Stimulated activated naive CD8-positive, alpha-beta T cell treated with anti-CD3 and anti-CD28 coated beads, Interleukin-15, amount 100 ng/mL, for 72 hours (primary cell): ENCODE measurements around the gene MOGAT2.
A peak's percentile ranks its signal among the peaks of the same experiment; 100 is the strongest.
"Not testable (repeated sequence)": the region's sequence is repeated elsewhere in the genome, so short reads cannot be mapped to it uniquely, and the experiment has no call there.

ENCODE experiments used
- ATAC-seq: fragments of 150-1000 bp; cut with Tn5 transposase; 2 replicates; pipeline ENCODE4 v1.10.0; 2021; ENCODE audit warnings: mild to moderate bottlenecking, moderate library complexity
- DNase-seq, 2 donors: peaks; one replicate each; pipeline ENCODE4 v3.0.0; 2021 to 2022
- H3K27ac Mint-ChIP-seq, 2 donors: one replicate each; pipeline ENCODE4 v1.8.0; 2022; ENCODE audit warnings: mild to moderate bottlenecking in 2 of 2, mixed read lengths in 2 of 2, moderate library complexity in 2 of 2
- H3K27me3 Mint-ChIP-seq: one replicate; pipeline ENCODE4 v1.8.0; 2022; ENCODE audit warnings: mixed read lengths
- H3K4me1 Mint-ChIP-seq: one replicate; pipeline ENCODE4 v1.8.0; 2022; ENCODE audit warnings: mild to moderate bottlenecking, mixed read lengths
- H3K4me3 Mint-ChIP-seq, 2 donors: one replicate each; pipeline ENCODE4 v1.8.0; 2022; ENCODE audit warnings: mild to moderate bottlenecking in 2 of 2, mixed read lengths in 2 of 2, moderate library complexity in 1 of 2
- H3K9me3 Mint-ChIP-seq, 2 donors: one replicate each; pipeline ENCODE4 v1.8.0; 2022; ENCODE audit warnings: mixed read lengths in 2 of 2

Gene MOGAT2

DNA sequence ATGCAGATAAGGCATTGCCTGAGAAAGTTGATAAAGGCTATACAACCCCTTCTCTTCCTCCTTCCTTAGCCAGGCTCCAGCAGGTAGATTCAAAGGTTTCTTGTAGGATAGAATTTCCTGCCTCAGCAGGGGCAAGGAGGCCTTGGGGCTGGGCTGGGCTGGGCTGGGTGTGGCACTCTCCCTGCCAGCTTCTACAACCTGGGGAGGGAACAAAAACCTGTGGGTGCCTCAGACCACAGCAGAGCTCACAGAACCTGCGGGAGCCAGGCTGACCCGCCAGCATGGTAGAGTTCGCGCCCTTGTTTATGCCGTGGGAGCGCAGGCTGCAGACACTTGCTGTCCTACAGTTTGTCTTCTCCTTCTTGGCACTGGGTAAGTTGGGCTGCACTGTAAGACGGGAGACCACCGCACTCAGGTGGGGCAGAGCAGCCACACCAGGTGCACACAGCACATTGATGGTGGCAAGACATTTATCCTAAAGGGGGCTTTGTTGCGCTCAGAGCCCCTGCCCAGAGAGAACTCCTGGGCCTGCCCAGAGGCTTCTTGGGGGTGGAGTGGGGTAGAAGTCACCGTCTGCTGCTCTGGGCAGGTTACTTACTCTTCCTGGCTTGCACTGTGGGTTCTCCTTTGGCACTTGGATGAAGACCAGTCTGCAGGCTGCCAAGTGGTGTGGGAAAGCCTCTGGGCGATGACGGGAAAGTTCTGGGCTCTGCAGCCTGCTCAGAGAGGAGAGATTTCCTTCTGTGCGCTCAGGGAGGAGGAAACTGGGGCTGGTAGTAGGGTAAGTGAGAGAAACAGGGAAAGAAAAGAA lies at the start of gene MOGAT2:
MOGAT2 (plus strand) TSS at position 231 of the 811 bp plus-strand sequence; CDS start at position 282, 51 bp downstream.
- Mint-ChIP-seq H3K27ac (peak within 1 kb of the TSS in 1 of 2 donors; percentile 48), H3K4me1 (no peaks in the 10 kb centered on the region), H3K4me3 (no peak within 1 kb of the TSS), H3K9me3 (no peaks in the 10 kb centered on the region), H3K27me3 (no peaks in the 10 kb centered on the region)
- DNase-seq (no peak), ATAC-seq (no peak)

DNA sequence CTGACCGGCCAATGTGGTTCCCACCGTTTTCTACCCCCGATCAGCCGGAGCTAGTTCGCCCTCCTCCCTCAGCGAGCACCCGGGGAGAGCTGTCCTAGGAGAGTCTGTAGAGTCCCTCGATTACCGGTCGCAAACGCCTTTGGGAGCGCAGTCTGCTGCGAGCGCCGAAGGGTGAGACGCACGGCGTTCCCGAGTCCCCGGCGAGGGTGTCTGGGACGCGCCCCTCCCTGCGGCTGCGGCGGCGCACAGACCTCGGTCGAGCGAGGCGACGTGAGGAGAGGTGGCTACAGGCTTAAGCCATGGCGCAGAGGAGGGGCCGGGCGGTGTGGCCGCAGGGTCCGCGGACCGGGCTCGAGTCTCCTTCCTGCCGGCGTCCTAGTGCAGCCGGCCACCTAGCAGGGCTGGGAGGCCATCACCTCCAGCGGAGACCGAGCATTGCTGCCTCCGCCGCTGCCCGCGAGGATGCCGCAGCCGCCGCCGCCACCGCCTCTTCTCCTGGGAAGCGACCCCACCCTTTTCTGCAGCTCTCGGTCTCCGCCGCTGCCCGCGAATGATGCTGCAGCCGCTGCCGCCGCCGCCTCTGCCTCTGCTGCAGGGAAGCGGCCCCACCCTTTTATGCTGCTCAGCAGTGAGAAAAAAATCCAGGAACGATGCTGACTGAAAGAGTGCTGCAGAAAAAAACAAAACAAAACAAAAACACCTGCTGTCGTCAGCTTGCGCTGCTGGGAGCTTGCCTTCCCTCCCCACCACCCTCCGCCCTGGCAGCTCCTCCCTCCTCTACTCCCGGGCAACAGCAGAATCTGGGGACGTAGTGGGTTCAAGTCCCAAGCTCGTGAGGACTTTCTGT lies 49.0 kb upstream of the MOGAT2 start, which contains the start of gene MAP6:
MAP6 (minus strand) TSS at position 588 of the 847 bp plus-strand sequence. CDS start 669 bp downstream, outside the sequence.
- H3K9me3 Mint-ChIP-seq, result peaks cover 0 to 13% of the 10 kb centered on the region in 2 donors
- peak within 1 kb of the TSS; percentile 92 for H3K4me3 Mint-ChIP-seq
- H3K27ac Mint-ChIP-seq, result no peak within 1 kb of the TSS
- DNase-seq (peak; percentile 32 to 34), ATAC-seq (peak; percentile 57)
- H3K4me1 Mint-ChIP-seq, result peaks cover 28% of the 10 kb centered on the region
- peaks cover 87% of the 10 kb centered on the region for H3K27me3 Mint-ChIP-seq

DNA sequence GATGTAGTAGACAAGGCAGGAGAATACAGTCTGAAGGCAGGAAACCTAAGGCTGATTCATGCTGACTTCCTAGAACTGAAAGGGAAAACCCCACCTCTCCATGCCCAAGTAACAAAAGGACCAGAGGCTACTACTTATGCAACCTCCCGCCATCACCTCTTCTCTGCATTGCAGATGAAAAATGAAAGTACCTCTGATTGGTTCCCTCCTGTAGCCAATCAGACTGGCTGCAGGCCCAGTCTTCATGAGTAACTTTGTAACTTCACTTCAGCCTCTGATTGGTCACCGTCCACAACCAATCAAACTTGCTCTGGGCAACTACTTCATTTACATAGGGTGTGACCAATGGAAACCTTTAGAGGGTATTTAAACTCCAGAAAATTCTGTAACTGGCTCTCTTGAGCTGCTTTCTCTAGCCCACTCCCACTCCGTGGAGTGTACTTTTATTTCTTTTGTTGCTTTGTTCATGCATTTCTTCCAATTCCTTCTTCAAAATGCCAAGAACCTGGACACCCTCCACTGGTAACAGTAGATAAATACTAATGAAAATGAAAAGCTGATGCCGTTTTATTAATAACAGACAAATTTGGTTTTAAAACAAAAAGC lies 43.6 kb upstream of the MOGAT2 start:
- H3K4me3 Mint-ChIP-seq, result no peak overlapping the region
- H3K9me3 Mint-ChIP-seq, result peaks cover 0 to 13% of the 10 kb centered on the region in 2 donors
- ATAC-seq (peak; percentile 96), DNase-seq (peak; percentile 58 to 78)
- H3K27me3 Mint-ChIP-seq, result peaks cover 73% of the 10 kb centered on the region
- H3K4me1 Mint-ChIP-seq, result peaks cover 30% of the 10 kb centered on the region
- H3K27ac Mint-ChIP-seq, result peak overlapping the region in 1 of 2 donors; percentile 46

DNA sequence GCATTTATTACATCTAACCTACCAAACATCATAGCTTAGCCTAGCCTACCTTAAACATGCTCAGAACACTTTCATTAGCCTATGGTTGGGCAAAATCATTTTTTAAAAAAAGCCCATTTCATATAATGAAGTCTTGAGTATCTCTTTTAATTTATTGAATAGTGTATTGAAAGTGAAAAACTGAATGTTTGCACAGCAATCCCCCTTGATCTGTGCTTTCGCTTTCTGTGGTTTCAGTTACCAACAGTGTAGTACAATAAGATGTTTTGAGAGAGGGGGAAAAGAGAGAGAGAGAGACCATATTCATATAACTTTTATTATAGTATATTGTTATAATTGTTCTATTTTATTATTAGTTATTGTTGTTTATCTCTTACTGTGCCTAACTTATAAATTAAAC lies 40.4 kb upstream of the MOGAT2 start:
- DNase-seq, result no peak
- Mint-ChIP-seq H3K4me1 (peaks cover 22% of the 10 kb centered on the region), H3K9me3 (peaks cover 0 to 7% of the 10 kb centered on the region in 2 donors), H3K4me3 (no peak overlapping the region), H3K27me3 (peaks cover 60% of the 10 kb centered on the region), H3K27ac (peak overlapping the region in 1 of 2 donors; percentile 42)
- no peak for ATAC-seq

DNA sequence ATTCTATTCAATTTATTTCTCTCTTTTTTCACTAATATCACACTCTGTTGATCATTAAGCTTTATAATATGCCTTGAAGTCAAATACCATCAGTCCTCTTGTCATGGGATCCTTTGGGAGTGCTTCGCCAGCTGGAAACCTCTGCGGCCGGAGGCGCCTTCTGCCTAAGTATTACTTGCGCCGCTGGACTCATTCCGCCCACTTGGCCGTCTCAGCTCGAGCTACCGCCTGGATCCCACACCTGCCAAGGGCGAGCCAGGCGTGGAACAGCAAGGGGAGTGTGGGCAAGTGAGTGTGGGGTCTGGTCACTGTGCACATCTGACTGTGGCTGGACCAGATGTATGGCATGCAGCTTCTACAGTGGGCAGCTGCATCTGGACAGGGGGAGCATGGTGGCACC lies 39.7 kb upstream of the MOGAT2 start:
- DNase-seq (no peak), ATAC-seq (no peak)
- Mint-ChIP-seq H3K4me1 (peaks cover 22% of the 10 kb centered on the region), H3K27ac (no peak overlapping the region), H3K27me3 (peaks cover 60% of the 10 kb centered on the region), H3K9me3 (peaks cover 0 to under 1% of the 10 kb centered on the region in 2 donors), H3K4me3 (no peak overlapping the region)

DNA sequence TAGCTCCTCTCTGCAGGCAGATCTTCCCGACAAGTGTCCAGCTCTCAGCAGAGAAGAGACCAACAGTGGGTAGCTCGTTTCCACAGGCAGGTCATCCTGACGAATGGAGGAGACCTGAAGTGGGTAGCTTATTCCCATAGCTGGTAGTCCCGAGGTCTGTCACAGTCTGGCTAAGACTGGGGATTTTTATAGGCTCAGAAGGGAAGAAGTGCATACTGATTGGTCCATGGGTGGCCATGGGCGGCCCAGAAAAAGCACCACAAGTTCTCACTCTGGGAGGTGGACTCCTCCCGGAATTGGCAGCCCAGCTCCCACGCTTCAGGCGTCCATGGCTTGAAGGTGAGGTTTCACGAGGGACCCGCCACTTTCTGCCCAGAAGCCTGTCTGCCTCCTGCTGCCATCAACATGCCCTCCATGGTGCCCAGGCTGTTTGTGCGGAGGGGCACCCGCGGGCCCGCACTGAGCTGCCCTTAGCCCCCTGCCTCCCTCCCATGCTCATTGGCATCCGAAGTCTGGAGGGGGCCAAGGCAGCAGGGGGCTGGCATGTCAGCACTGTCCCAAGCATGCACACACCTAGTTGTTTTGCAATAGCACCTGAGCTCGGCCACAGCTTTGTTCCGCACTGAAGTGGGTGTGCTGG lies 38.9 kb upstream of the MOGAT2 start:
- H3K27me3 Mint-ChIP-seq, result peaks cover 69% of the 10 kb centered on the region
- peaks cover 0 to 2% of the 10 kb centered on the region in 2 donors for H3K9me3 Mint-ChIP-seq
- H3K4me3 Mint-ChIP-seq, result no peak overlapping the region
- ATAC-seq (no peak), DNase-seq (no peak)
- H3K27ac Mint-ChIP-seq, result no peak overlapping the region
- peaks cover 19% of the 10 kb centered on the region for H3K4me1 Mint-ChIP-seq

DNA sequence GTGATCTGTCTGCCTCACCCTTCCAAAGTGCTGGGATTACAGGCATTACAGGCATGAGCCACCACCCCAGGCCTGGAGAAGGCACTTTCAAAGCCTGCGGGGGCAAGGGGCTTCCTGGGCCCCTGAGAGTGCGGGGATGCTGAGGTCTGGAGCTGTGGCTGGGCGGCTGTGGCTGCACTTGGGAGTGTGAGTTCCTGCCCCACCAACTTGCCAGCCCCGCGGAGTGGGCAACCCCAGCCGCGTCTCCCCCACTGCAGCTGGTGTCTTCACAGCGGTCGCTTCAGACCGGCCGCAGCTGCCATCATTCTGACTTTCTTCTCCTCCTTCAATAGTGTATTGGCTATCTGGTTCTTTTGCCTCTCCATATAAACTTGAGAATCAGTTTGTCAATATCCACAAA lies 38.1 kb upstream of the MOGAT2 start:
- Mint-ChIP-seq H3K4me1 (peaks cover 14% of the 10 kb centered on the region), H3K27ac (no peak overlapping the region), H3K27me3 (peaks cover 77% of the 10 kb centered on the region), H3K9me3 (peaks cover 2 to 4% of the 10 kb centered on the region in 2 donors), H3K4me3 (no peak overlapping the region)
- ATAC-seq (no peak), DNase-seq (no peak)

DNA sequence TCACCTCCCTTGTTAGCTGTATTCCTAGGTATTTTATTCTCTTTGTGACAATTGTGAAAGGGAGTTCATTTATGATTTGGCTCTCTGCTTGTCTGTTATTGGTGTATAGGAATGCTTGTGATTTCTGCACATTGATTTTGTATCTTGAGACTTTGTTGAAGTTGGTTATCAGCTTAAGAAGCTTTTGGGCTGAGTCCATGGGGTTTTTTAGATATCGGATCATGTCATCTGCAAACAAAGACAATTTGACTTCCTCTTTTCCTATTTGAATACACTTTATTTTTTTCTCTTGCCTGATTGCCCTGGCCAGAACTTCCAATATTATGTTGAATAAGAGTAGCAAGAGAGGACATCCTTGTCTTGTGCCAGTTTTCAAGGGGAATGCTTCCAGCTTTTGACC lies 33.8 kb upstream of the MOGAT2 start:
- not testable (repeated sequence) for ATAC-seq, H3K27ac Mint-ChIP-seq
- peaks cover 87% of the 10 kb centered on the region for H3K27me3 Mint-ChIP-seq

DNA sequence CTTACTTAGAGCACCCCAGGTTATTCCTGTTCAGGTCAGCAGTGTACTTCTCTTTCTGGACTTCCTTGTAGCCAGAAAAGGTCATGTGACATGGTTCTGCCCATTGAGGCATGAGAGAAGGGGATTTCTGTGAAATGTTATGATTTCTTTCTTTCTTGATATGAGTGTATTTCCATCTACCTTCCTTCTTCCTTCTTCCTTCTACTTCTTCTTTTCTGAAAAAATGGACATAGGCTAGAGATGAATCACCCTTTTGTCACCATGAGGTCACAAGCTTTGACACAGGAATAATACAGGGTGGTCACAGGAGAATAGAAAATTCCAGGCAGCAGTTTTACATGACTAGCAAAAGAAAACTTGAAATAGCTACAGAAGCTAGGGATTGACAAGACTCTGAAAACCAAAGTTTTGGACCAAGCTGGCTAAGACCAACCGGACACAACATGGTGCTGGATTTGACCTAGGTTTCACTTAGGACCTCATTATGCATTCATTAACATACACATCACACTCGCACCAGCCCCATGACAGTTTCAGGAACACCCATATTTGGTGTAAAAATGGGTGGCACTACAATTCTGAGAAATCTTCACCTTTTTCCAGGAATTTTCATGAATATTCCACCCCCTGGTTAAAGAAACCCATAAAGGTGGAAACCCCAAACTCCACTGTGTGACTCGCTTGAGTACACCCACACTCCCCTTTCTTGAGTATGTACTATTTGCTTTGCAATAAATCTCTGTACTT lies 27.6 kb upstream of the MOGAT2 start:
- H3K9me3 Mint-ChIP-seq, result peaks cover 17 to 23% of the 10 kb centered on the region in 2 donors
- peaks cover 90% of the 10 kb centered on the region for H3K27me3 Mint-ChIP-seq
- ATAC-seq, result peak; percentile 89
- H3K27ac Mint-ChIP-seq, result peak overlapping the region; percentile 69 to 79
- peak; percentile 23 to 26 for DNase-seq
- peaks cover 31% of the 10 kb centered on the region for H3K4me1 Mint-ChIP-seq
- H3K4me3 Mint-ChIP-seq, result peak overlapping the region; percentile 55

More for the DNA sequence above, 33.8 kb upstream of the MOGAT2 start:
- H3K4me3 Mint-ChIP-seq, DNase-seq, H3K4me1 Mint-ChIP-seq: not testable (repeated sequence)
- peaks cover 25 to 30% of the 10 kb centered on the region in 2 donors for H3K9me3 Mint-ChIP-seq

DNA sequence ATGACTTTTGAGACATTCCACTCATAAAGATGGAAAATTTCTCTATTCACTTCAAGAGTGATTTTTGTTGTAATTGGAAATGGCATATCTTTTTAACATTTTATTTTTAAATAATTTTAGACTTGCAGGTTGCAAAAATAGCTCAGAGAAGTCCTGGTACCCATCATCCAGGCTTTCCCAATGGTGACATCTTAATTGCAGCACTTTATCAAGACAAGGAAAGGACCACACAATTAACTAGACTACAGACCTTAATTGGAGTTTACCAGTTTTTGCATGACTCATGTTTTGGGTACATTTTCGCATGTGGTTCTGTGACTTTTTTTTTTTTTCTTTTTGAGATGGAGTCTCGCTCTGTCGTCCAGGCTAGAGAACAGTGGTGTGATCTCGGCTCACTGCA lies 25.8 kb upstream of the MOGAT2 start:
- ATAC-seq (no peak), DNase-seq (no peak)
- Mint-ChIP-seq H3K27me3 (peaks cover 90% of the 10 kb centered on the region), H3K4me3 (no peak overlapping the region), H3K27ac (no peak overlapping the region), H3K4me1 (peaks cover 31% of the 10 kb centered on the region), H3K9me3 (peaks cover 2 to 5% of the 10 kb centered on the region in 2 donors)

DNA sequence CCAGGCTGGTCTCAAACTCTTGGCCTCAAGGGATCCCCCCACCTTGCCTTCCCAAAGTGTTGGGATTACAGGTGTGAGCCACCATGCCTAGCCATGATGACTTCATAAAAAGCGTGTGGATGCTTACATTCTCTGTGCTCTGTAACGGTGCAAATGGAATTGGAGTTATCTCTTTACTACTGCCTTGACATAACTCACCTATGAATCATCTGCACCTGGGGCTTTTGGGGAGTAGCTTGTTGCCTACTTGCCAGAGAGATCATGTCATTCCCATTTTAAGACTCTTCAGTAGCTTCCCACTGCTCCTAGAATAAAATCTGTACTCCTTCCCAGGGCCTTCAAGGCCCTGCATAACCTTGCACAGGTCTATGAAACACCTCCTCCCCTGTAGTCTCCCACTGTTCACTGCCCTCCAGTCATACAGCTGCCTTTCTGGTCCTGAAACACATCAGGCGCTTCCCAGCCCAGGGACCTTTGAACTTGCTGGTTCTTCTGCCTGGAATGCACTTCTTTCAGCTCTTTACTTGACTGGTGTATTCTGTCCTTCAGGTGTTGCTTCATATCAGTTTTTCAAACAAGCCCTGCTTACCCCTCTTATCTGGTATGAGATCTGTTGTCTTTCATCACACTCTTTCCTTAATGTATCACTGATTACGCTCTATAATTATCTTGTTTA lies 19.6 kb upstream of the MOGAT2 start:
- no peak overlapping the region for H3K27ac Mint-ChIP-seq
- H3K4me1 Mint-ChIP-seq, result no peaks in the 10 kb centered on the region
- ATAC-seq (no peak), DNase-seq (no peak)
- H3K9me3 Mint-ChIP-seq, result no peaks in the 10 kb centered on the region
- no peak overlapping the region for H3K4me3 Mint-ChIP-seq
- peaks cover 71% of the 10 kb centered on the region for H3K27me3 Mint-ChIP-seq

DNA sequence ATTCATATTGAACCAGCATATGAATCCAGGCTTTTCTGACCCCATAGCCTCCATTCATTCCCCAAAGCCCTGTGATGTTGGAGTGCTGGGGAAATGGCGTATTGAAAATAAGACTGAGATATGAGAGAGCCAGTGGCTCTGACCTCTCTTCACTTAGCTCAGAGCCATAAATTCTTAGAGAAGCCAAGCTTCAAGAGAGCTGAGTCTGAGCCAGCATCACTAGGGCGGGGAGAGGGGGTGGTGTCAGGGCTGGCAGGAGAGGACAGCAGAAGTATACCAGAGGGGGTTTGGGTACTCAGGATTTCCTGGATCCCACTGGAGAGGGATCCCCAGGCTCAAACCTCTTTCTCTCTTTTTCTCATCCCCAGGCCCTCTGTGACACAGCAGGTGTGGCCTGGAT lies 16.7 kb upstream of the MOGAT2 start:
- no peak overlapping the region for H3K27ac Mint-ChIP-seq
- H3K4me3 Mint-ChIP-seq, result no peak overlapping the region
- H3K9me3 Mint-ChIP-seq, result no peaks in the 10 kb centered on the region
- ATAC-seq (no peak), DNase-seq (no peak)
- peaks cover 6% of the 10 kb centered on the region for H3K4me1 Mint-ChIP-seq
- peaks cover 63% of the 10 kb centered on the region for H3K27me3 Mint-ChIP-seq

DNA sequence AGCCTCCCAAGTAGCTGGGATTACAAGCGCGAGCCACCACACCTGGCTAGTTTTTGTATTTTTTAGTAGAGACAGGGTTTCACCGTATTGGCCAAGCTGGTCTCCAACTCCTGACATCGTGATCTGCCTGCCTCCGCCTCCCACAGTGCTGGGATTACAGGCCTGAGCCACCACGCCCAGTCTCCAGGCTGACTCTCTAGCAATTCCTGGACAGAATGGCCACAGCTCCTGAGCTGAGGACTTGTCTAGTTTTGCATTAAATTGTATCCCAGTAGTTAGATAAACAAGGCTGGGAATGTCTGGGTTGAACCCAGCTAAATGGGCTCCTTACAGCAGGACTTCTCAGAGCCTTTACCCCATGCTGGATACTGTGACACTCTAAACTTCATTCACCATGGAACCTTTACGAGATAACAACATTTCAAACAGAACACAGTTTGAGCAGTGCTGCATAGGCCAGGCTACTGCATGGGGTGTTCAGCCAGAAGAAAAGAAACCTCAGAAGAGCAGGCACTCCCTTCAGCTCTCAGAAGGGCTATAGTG lies 13.9 kb upstream of the MOGAT2 start:
- Mint-ChIP-seq H3K27ac (no peak overlapping the region), H3K27me3 (peaks cover 39% of the 10 kb centered on the region), H3K4me1 (peaks cover 13% of the 10 kb centered on the region), H3K9me3 (no peaks in the 10 kb centered on the region), H3K4me3 (no peak overlapping the region)
- DNase-seq, result no peak
- ATAC-seq, result no peak

DNA sequence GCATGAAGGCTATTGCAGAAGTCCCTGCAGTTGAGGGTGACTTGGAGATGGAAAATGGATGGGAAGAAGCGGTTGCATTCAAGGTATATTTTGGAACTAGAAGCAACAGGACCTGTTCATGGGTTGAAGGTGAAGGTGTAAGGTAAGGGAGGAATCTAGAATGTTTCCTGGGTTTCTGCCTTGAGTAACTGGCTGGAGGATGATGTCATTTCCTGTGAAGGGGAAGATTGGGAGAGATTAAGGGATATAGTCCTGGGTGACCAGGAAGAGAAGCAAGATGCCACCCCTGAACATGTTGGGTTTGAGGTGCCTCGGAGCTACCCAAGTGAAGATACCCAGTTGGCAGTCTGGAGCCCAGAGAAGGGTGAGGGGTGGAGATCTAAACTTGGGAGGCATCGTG lies 12.1 kb upstream of the MOGAT2 start:
- DNase-seq, result no peak
- Mint-ChIP-seq H3K4me3 (peak overlapping the region in 1 of 2 donors; percentile 2), H3K27ac (no peak overlapping the region), H3K27me3 (peaks cover 25% of the 10 kb centered on the region), H3K9me3 (no peaks in the 10 kb centered on the region), H3K4me1 (peaks cover 13% of the 10 kb centered on the region)
- ATAC-seq, result no peak
